KOPT-K1 (cell line): Measurements from ENCODE around the gene BCAT1.
"Not testable (repeated sequence)": the region's sequence is repeated elsewhere in the genome, so short reads cannot be mapped to it uniquely, and the experiment has no call there.

ENCODE experiments used
- H3K27ac ChIP-seq: fragments of 200-600 bp; sonication (generic); 2 replicates; pipeline ENCODE4 v1.5.1; 2016; ENCODE audit warnings: antibody characterized with exemption, mild to moderate bottlenecking, low read depth, low read length; ENCODE audit not compliant: poor library complexity, severe bottlenecking
- H3K36me3 ChIP-seq: fragments of 200-600 bp; sonication (generic); 2 replicates; pipeline ENCODE4 v1.5.1; 2017; ENCODE audit warnings: antibody characterized with exemption, mild to moderate bottlenecking, low read length, moderate library complexity; ENCODE audit not compliant: insufficient read depth
- H3K9me3 ChIP-seq: fragments of 200-600 bp; sonication (generic); 2 replicates; pipeline ENCODE4 v1.5.1; 2017; ENCODE audit warnings: antibody characterized with exemption, low read length, mild to moderate bottlenecking; ENCODE audit not compliant: insufficient read depth, poor library complexity, severe bottlenecking

The BCAT1 gene

DNA sequence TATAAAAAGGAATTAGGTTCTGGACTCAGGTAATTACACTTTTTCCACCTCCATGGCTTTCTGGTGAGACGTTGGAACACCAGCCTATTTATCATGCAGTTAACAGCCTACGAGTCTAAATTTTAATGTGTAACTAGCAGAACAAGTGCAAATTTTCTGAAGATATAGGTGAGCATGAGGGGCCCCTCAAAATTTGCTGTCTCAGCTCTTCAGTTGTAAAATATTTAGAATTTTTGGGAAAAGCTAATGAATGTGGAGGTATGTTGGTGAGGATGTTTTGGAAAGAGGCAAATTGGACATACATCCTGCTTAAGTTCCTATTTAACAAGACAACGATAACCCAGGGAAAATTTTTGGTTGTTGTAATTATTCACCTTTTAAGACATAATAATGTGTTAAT is 25.3 kb upstream of the BCAT1 start:
- H3K9me3 ChIP-seq = no peaks in the 10 kb centered on the region
- H3K27ac ChIP-seq = no peak overlapping the region
- H3K36me3 ChIP-seq = no peaks in the 10 kb centered on the region

DNA sequence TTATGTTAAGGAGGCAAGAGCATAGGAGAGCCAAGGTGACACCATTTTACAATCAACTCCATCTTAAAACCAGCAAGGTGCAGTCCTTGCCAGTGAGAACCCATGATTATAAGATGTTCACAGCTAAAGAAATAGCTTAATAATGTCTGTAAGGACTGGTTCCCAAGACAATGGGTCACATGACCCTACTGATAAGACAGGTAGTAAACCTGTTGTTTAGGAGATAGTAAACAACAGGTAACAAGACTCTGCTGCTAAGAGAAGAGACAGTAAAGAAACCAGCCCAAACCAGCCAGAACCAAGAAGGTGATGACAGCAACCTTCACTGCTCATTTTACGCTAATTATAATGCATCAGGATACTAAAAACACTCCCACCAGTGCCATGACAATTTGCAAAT is 23.2 kb upstream of the BCAT1 start:
- Histone ChIP-seq H3K27ac (no peak overlapping the region), H3K36me3 (no peaks in the 10 kb centered on the region), H3K9me3 (no peaks in the 10 kb centered on the region)

DNA sequence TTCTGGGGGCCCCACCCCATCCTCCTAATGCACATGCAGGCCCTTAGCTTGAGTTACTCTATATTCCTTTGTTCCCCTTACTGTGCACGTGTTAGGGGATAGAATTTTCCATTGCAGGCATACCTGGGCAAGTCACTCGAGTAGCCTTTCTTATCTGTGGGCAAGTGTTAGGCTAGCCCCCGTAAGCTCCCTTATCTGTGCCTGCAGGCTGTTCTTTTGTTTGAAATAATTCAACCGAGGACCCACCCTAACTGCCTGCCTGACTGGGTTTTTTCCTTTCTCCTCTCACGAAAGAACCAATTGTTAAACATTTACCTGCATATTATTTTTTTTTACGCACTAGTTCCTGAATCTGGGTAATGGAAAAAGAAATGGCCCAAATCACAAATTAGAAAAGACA is 21.3 kb upstream of the BCAT1 start:
- Histone ChIP-seq H3K9me3 (no peaks in the 10 kb centered on the region), H3K36me3 (no peaks in the 10 kb centered on the region), H3K27ac (no peak overlapping the region)

DNA sequence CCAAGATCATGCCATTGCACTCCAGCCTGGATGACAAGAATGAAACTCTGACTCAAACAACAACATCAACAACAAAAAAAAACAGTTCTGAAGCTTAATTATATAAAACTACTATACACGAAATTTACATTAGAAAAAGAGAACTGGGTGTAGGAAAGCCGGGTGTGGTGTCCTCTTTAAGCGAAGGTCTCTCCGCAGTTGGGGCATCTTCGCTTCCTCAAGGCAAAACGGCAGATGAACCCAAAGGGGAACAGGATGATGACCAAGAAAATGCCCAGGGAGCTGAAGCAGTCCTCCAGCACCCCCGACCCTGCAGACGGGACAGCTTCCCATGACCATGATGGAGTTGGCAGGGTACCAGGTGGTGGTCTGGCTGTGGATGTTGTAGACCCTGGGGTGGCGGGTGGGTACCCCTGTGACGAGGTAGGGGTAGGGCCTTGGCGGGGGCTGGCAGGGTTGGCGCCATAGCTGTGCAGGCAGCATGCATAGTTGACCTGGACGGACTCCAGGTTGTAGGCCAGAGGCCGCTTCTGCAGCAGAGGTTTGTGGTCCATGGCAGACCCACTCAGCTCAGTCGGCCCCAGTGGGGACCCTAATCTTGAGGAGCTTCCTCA is 18.2 kb upstream of the BCAT1 start:
- H3K27ac ChIP-seq = no peak overlapping the region
- peaks cover 8% of the 10 kb centered on the region for H3K9me3 ChIP-seq
- H3K36me3 ChIP-seq = no peaks in the 10 kb centered on the region

DNA sequence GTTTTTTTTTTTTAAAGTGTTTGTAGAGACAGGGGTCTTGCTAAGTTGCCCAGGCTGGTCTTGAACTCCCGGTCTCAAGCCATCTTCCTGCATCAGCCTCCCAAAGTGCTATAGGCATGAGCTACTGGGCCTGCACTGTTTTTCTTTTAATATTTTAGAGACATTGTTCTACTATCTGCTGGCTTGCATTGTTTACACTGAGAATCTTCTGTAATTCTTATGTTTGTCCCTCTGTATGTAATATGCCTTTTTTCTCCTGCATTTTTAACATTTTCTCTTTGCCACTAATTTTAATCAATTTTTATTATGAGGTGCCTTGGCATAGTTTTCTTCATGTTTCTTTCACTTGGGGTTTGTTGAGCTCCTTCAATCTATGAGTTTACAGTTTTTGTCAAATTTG is 15.4 kb upstream of the BCAT1 start:
- no peak overlapping the region for H3K27ac ChIP-seq

DNA sequence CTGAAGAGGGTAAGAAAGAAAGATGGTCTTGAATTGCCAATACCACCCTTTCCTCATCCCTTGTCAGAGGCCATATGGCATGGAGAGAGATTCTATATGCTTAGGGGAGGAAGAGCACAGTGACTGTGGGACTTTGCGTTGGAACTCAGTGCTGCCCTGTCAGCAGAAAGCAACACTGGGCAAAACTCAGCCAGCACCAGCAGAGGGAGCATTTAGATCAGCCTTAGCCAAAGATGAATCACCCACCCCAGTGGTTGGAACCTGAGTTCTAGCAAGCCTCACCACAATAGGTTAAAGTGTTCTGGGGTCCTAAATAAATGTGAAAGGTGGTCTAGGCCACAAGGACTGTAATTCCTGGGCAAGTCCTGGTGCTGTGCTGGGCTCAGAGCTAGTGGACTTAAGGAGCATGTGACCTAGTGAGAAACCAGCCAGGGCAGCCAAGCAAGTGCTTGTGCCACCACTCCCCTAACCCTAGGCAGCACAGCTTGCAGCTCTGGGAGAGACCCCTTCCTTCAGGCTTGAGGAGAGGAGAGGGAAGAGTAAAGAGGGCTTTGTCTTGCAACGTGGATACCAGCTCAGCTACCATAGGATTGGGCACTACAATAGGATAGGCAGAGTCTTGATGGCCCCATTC is 11.4 kb upstream of the BCAT1 start:
- no peaks in the 10 kb centered on the region for H3K36me3 ChIP-seq
- peaks cover 8% of the 10 kb centered on the region for H3K9me3 ChIP-seq
- no peak overlapping the region for H3K27ac ChIP-seq

More for the DNA sequence above, 15.4 kb upstream of the BCAT1 start:
- no peaks in the 10 kb centered on the region for H3K36me3 ChIP-seq
- H3K9me3 ChIP-seq = peaks cover 8% of the 10 kb centered on the region

DNA sequence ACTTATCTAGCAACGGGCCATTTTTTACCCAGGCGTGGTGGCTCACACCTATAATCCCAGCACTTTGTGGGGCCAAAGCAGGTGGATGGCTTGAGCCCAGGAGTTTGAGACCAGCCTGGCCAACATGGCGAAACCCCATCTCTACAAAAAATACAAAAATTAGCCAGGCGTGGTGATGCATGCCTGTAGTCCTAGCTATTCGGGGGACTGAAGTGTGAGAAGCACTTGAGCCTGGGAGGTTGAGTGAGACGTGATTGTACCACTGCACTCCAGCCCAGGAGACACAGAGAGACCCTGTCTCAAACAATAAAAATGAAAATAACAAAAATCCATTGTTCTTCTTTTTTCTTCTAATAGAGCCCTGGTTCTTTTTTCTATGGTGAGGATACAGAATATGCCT is 7.5 kb upstream of the BCAT1 start:
- H3K36me3 ChIP-seq, H3K27ac ChIP-seq, H3K9me3 ChIP-seq: not testable (repeated sequence)

DNA sequence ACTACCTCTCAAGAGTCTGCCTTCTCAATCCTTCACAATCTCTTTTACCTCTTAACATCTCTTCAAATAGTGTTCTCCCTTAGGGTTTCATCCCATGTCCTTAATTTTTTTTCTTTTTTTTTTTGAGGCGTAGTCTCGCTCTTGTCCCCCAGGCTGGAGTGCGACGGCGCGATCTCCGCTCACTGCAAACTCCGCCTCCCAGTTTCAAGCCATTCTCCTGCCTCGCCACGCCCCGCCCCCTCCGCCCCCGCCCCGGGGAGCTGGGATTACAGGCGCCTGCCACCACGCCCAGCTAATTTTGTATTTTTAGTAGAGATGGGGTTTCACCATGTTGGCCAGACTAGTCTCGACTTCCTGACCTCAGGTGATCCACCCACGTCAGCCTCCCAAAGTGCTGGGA is 7.0 kb upstream of the BCAT1 start:
- Histone ChIP-seq H3K27ac (no peak overlapping the region), H3K36me3 (no peaks in the 10 kb centered on the region), H3K9me3 (no peaks in the 10 kb centered on the region)

DNA sequence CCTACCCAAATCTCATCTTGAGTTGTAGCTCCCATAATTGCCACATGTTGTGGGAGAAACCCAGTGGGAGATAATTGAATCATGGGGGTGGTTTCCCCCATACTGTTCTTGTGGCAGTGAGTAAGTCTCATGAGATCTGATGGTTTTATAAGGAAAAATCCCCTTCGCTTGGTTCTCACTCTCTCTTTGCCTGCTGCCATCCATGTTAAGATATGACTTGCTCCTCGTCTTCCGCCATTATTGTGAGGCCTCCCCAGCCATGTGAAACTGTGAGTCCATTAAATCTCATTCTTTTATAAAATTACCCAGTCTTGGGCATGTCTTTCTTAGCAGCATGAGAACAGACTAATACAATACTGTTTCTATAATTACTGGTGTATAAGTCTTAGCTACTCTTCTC is 6.5 kb upstream of the BCAT1 start:
- Histone ChIP-seq H3K36me3 (no peaks in the 10 kb centered on the region), H3K27ac (no peak overlapping the region), H3K9me3 (no peaks in the 10 kb centered on the region)

DNA sequence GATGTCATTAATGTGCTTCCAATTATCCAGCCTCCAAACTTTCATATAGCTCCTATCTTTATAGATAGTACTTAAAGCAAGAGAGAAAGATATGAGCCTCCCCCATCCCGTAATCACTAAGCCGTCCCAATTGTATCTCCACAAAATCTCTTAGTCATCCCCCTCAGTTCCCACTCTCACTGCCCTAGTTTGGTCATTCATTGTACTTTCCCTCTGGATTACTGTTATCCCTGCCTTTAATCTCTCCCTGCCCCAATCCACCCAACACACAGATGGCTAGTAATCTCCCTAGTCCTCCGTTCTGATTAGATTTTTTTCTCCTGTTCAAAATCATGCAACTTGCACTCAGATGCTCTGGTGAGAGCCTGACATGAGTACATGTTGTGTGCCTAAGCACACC is 5.4 kb upstream of the BCAT1 start:
- H3K9me3 ChIP-seq = no peaks in the 10 kb centered on the region
- H3K36me3 ChIP-seq = no peaks in the 10 kb centered on the region
- no peak overlapping the region for H3K27ac ChIP-seq

DNA sequence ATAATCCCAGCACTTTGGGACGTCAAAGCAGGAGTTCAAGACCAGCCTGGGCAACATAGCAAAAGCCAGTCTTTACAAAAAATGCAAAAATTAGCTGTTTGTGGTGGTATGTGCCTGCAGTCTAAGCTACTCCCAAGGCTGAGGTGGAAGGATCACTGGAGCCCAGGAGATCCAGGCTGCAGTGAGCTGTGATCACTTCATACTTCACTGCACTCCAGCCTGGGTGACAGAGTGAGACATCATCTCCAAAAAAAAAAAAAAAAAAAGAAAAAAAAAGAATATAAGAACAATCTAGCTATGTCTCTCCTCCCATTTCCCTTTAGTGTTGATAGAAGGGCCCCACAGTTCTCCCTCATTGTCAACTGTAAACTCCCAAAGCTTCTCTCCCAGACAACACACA is 3.5 kb upstream of the BCAT1 start:
- H3K27ac ChIP-seq = no peak overlapping the region
- no peaks in the 10 kb centered on the region for H3K36me3 ChIP-seq
- H3K9me3 ChIP-seq = no peaks in the 10 kb centered on the region

DNA sequence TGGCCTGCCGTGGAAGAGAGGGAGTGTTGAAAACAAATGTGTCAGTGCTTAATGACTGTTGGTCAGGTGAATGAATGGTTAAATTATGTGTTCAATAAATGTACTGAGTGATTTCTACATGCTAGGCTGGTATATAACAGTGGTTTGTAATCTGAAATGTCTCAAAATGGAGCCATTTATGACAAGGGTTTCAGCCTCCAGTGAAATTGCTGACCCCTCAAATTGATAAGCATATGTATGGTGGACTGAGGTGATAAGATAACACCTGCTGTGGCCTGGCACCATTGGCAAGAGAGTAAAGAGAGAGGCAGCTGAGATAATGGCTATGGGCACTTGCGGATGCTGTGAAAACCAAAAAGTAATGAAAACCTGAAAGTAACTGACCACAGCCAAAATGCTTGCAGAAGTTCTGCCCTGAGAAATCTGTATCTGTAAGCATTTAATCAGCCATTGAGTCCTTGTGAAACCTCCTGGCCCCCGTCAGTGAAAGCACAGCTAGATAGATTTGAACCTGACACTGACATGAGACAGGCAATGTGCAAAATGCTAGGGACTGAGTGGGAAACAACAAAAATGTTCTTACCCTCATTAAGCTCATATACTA is 1.4 kb upstream of the BCAT1 start:
- no peak overlapping the region for H3K27ac ChIP-seq
- no peaks in the 10 kb centered on the region; the same call in 1 of the 2 replicates for H3K36me3 ChIP-seq
- H3K9me3 ChIP-seq = no peaks in the 10 kb centered on the region

DNA sequence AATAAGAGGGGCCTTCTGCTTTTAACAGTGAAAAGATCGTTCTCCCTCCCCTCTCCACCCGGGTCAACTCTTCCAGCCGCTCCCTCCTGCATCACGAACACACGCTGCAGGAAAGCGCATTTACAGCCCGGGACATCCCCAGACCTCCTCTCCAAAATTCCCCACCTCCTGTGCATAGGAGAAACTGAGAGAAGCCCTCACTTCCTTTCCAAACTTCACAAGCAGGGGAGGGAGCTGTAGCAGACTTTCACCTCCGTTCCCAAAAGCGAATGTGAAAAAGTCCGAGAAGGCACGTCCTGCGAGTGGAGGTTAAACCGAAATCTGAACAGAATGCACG is 513 bp downstream of the BCAT1 start:
- no peaks in the 10 kb centered on the region for H3K9me3 ChIP-seq
- H3K27ac ChIP-seq = peak overlapping the region; percentile 60
- H3K36me3 ChIP-seq = no peaks in the 10 kb centered on the region; the same call in 1 of the 2 replicates

DNA sequence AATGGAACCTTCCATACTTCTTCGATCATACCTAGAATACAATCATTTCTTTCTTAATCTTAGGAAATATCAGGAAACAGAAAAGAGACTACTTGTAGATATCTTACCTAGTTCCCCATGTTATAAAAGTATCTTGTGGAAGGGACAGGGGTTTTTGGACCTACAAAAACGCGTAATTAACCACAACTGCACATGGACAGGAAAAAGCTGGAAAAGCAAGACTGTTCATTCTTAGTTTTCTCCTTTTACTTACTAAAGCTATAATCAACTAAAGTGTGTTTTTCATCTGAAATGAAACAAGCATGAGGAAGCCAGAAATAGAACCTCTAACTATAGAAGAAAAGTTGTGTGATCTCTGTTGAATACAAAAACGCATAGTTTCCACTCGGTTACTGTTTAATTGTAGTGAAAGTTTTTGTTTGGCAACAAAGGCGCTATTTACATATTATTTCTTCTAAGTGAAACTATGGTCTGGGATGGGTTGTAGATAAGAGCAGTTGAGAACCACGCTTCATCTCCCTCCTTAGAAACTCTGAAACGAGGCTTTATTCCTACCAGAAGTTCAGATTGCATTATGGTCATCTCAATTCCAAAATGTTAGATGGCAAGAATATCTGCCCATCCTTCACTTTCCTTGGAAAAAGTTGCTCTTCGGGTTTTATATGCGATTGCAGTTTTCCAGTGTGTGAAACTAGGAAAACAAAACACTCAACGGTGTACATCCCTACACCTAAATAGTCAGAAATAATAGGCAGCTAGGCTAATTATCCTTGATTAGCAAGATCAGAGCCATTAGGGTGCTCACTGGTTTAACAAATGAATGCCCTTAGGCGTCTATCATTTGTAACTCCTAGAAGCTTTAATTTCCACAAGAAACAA is 1.1 kb downstream of the BCAT1 start:
- no peaks in the 10 kb centered on the region; the same call in 1 of the 2 replicates for H3K36me3 ChIP-seq
- H3K27ac ChIP-seq = peak overlapping the region; percentile 60
- H3K9me3 ChIP-seq = no peaks in the 10 kb centered on the region

DNA sequence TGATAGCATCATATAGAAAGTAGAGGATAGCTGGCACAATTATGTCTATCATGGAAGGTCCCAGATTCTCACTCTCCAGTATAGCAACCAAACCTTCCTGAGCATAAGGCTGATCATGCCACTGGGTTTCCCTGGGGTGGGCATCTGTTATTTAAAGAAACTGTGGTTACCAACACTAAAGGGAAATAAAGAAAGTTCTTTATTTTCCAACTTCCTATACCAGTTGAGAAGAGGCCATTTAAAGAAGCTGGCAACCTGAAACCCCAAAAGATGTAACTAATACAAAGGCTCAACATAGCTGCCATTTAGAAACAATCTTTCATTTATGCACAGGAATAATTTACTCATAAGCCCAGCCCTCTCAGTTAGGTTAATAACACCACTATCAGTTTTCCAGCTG is 3.1 kb downstream of the BCAT1 start:
- H3K9me3 ChIP-seq = no peaks in the 10 kb centered on the region
- no peaks in the 10 kb centered on the region; the same call in 1 of the 2 replicates for H3K36me3 ChIP-seq
- H3K27ac ChIP-seq = no peak overlapping the region
